Ishikawa (cell line): ENCODE data around the gene SMARCD1.

Experiments
- CREB1 ChIP-seq: IDR thresholded peaks from 2 replicates; pipeline ENCODE4 v1.6.1; 2012; ENCODE audit warnings: low read depth
- EP300 ChIP-seq: IDR thresholded peaks from 2 replicates; pipeline ENCODE4 v1.6.1; 2012; ENCODE audit warnings: borderline replicate concordance
- FOXM1 ChIP-seq: IDR thresholded peaks from 2 replicates; pipeline ENCODE4 v1.6.1; 2012; ENCODE audit warnings: low read depth, borderline replicate concordance
- MAX ChIP-seq: IDR thresholded peaks from 2 replicates; pipeline ENCODE4 v1.6.1; 2012
- REST ChIP-seq: IDR thresholded peaks from 2 replicates; pipeline ENCODE4 v1.6.1; 2012; ENCODE audit warnings: low read depth, mild to moderate bottlenecking
- TAF1 ChIP-seq: IDR thresholded peaks from 2 replicates; pipeline ENCODE4 v1.6.1; 2012; ENCODE audit warnings: low read depth, mild to moderate bottlenecking
- TEAD4 ChIP-seq: IDR thresholded peaks from 2 replicates; pipeline ENCODE4 v1.6.1; 2012
- YY1 ChIP-seq: IDR thresholded peaks from 2 replicates; pipeline ENCODE4 v1.6.1; 2012; ENCODE audit warnings: low read depth
- ZBTB7A ChIP-seq: IDR thresholded peaks from 2 replicates; pipeline ENCODE4 v1.6.1; 2012; ENCODE audit warnings: low read depth

- TF ChIP-seq EP300, result no peak
- no peak for TF ChIP-seq TAF1
- TF ChIP-seq REST, result no peak
- no peak for TF ChIP-seq ZBTB7A
- no peak for TF ChIP-seq MAX
- no peak for TF ChIP-seq FOXM1
- no peak for TF ChIP-seq YY1
- no peak for TF ChIP-seq TEAD4
- no peak for TF ChIP-seq CREB1
Measured at GRCh38 chr12:50061171-50061570, 24.0 kb upstream of the SMARCD1 start.
